Gastrocnemius medialis (tissue), 4 donors: ENCODE measurements around the gene PEX6.

ENCODE experiments used
- POLR2A ChIP-seq, 2 donors: fragments of 450-650 bp; IDR thresholded peaks; one replicate each; pipeline ENCODE4 v1.6.1; 2017; ENCODE audit warnings: antibody characterized with exemption in 2 of 2, mild to moderate bottlenecking in 2 of 2, moderate library complexity in 2 of 2
- TF ChIP-seq, protein P1 (sequence below), 5 experiments: fragments of 450-650 bp in 3 of 5; fragments of 200-600 bp in 2 of 5; sonication (generic) in 2 of 5; IDR thresholded peaks in 4 of 5; conservative IDR thresholded peaks in 1 of 5; 1 replicate in 4 of 5; 2 replicates in 1 of 5; pipeline ENCODE4 v1.5.1; 2016 to 2019; ENCODE audit warnings: antibody characterized with exemption in 5 of 5, mild to moderate bottlenecking in 3 of 5, moderate library complexity in 3 of 5

GRCh38 chr6:43020847-43021246, 41.9 kb upstream of the PEX6 start:
- TF ChIP-seq, protein P1, sequence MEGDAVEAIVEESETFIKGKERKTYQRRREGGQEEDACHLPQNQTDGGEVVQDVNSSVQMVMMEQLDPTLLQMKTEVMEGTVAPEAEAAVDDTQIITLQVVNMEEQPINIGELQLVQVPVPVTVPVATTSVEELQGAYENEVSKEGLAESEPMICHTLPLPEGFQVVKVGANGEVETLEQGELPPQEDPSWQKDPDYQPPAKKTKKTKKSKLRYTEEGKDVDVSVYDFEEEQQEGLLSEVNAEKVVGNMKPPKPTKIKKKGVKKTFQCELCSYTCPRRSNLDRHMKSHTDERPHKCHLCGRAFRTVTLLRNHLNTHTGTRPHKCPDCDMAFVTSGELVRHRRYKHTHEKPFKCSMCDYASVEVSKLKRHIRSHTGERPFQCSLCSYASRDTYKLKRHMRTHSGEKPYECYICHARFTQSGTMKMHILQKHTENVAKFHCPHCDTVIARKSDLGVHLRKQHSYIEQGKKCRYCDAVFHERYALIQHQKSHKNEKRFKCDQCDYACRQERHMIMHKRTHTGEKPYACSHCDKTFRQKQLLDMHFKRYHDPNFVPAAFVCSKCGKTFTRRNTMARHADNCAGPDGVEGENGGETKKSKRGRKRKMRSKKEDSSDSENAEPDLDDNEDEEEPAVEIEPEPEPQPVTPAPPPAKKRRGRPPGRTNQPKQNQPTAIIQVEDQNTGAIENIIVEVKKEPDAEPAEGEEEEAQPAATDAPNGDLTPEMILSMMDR (IDR thresholded peaks at IDR 0.05 in 4 of 5, conservative IDR thresholded peaks at IDR 0.05 in 1 of 5): no peak
- no peak for TF ChIP-seq POLR2A (IDR thresholded peaks at IDR 0.05)
